LHCN-M2 (cell line): ENCODE results near the gene HIVEP2. TPM values are rescaled to one million over a fixed set of nuclear protein-coding genes. Genes with fewer than 3 reads are reported as not detected.

Source experiments
- DNase-seq: peaks from one replicate; pipeline ENCODE4 v3.0.0-alpha.2; 2012; ENCODE audit warnings: low read depth
- total RNA-seq: library from RNA; depleted of rRNA; stranded (reverse); fragments of >200 nt; gene quantifications from 2 replicates; pipeline ENCODE4 v1.2.3, GENCODE V29; 2014; rRNA removed

HIVEP2 gene
- total RNA-seq, 1 experiment from 2014 or later, result 15.1 TPM

- DNase-seq, result no peak
Measured at GRCh38 chr6:142708651-142709050, 236.3 kb downstream of the HIVEP2 start.

- DNase-seq, result no peak
Measured at GRCh38 chr6:142707255-142707654, 237.7 kb downstream of the HIVEP2 start.

GRCh38 chr6:142706210-142706609 lies 238.8 kb downstream of the HIVEP2 start:
- DNase-seq, result no peak

- no peak for DNase-seq
Measured at GRCh38 chr6:142705054-142705453, 239.9 kb downstream of the HIVEP2 start.

GRCh38 chr6:142702501-142703460 lies 242.2 kb downstream of the HIVEP2 start:
- DNase-seq, result no peak

Other genes starting within 250 kb of the HIVEP2 start
- gene AIG1, start 115.7 kb upstream of the HIVEP2 start, total RNA-seq, result 41.6 and 46.5 TPM in 2 replicates